Measurements from ENCODE around the gene ITGA11.

Gene ITGA11

DNA sequence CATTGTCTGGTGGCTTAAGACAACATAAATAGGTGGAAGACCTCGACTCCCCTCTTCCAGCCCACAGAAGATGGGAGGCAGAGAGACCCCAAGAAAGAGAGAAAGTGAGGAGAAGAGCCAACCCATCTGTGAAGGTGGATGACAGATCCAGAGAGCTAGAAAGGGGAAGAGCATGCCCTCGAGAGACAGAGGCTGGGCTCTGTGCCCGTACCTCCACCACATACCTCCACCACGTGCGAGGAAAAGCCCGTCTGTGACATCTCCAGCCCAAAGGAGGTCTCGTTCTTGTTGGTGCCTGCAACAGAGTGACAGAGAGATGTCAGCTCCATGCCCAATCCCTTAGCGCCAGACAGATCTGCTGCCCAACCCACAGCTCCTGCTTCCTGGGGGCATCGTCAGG, 83.4 kb downstream of the ITGA11 start:
- H3K4me3 ChIP-seq (replicated peaks; ENCODE audit: low read depth, low read length) = no peak overlapping the region
- no peak for DNase-seq (ENCODE audit: extremely low read depth, low read depth)
- TF ChIP-seq, protein P1, sequence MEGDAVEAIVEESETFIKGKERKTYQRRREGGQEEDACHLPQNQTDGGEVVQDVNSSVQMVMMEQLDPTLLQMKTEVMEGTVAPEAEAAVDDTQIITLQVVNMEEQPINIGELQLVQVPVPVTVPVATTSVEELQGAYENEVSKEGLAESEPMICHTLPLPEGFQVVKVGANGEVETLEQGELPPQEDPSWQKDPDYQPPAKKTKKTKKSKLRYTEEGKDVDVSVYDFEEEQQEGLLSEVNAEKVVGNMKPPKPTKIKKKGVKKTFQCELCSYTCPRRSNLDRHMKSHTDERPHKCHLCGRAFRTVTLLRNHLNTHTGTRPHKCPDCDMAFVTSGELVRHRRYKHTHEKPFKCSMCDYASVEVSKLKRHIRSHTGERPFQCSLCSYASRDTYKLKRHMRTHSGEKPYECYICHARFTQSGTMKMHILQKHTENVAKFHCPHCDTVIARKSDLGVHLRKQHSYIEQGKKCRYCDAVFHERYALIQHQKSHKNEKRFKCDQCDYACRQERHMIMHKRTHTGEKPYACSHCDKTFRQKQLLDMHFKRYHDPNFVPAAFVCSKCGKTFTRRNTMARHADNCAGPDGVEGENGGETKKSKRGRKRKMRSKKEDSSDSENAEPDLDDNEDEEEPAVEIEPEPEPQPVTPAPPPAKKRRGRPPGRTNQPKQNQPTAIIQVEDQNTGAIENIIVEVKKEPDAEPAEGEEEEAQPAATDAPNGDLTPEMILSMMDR (IDR thresholded peaks at IDR 0.05; ENCODE audit: low read depth, low read length, missing control alignments) = no peak

DNA sequence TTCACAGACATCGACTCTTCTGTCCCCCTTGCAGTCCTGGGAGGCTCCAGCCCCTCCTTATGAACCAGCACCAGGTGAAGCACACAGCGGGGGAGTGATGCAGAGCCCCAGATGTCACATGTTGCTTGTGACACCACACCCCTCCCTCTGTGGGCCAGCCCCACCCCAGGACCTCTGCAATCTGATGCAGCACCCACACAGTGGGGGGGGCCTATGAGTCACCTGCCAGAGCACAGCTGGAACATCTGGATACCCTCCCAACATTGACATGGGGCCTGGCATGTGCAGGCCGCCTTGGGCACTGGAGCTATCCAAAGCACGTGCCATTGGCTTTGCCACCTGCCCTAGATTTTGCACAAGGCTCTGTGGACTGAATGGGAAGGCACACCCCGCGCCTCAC, 83.9 kb downstream of the ITGA11 start:
- peak; percentile 48 for DNase-seq (ENCODE audit: extremely low read depth, low read depth)
- TF ChIP-seq, protein P1 (IDR thresholded peaks at IDR 0.05; ENCODE audit: low read depth, low read length, missing control alignments) = no peak
- H3K4me3 ChIP-seq (replicated peaks; ENCODE audit: low read depth, low read length) = no peak overlapping the region

DNA sequence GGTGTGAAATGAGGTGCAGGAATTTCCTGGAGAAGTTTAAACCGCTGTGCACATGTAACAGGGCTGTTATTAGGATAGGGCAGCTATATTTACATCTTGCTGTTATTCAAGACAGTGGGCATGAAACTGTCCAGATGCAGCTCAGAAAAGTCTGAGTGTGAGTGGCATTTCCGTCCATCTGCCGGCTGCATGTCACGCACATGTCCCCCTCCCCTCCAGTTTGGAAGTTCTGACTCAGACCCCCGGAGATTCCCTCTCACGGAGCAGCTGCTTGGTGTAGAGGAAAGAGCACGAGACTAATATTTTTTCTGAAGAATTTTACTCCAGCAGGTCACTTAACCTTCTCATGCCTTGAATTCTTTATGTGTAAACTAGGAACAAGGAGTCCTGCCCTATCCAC, 84.6 kb downstream of the ITGA11 start:
- DNase-seq (ENCODE audit: extremely low read depth, low read depth) = peak; percentile 75
- H3K4me3 ChIP-seq (replicated peaks; ENCODE audit: low read depth, low read length) = no peak overlapping the region
- TF ChIP-seq, protein P1 (IDR thresholded peaks at IDR 0.05; ENCODE audit: low read depth, low read length, missing control alignments) = no peak

DNA sequence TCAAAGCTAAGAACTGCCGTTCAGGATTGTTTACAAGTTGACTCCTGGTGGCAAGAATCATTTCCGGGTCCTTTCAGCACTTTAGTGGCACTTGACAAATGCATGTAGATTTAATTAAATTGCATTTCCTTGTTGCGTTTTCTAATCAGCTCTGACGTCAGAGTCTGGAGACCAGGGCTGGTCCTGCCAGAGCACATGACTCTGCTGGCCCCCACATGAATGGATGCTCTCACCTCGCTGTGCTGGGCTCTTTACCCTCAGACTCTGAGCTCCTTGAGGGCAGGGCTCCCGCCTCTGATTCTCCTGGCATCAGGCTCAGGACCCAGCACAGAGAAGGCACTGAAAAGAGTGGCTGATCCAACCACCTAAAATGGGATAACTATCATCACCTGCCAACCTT, 85.0 kb downstream of the ITGA11 start:
- no peak overlapping the region for H3K4me3 ChIP-seq (replicated peaks; ENCODE audit: low read depth, low read length)
- TF ChIP-seq, protein P1 (IDR thresholded peaks at IDR 0.05; ENCODE audit: low read depth, low read length, missing control alignments) = no peak
- no peak for DNase-seq (ENCODE audit: extremely low read depth, low read depth)

DNA sequence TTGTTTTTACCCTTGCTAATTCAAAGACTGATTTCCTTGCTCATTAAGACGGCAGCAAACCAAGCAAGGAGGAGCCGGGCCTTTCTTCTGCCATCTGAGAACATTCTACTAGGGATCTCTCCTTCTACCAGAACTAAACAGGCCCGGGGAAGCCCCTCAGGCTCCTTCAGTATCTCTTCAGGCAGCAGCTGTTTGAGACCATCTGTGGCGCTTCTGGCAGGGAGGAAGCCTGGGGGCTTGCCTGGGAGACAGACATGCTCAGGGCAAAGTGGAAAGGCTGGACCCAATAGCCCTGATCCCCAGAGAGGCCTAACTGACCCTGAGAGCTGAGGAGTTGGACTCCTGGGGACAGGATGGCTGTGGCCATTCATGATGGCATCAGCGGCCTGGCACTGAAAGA, 86.5 kb downstream of the ITGA11 start:
- DNase-seq (ENCODE audit: extremely low read depth, low read depth) = no peak
- TF ChIP-seq, protein P1 (IDR thresholded peaks at IDR 0.05; ENCODE audit: low read depth, low read length, missing control alignments) = no peak
- H3K4me3 ChIP-seq (replicated peaks; ENCODE audit: low read depth, low read length) = no peak overlapping the region

DNA sequence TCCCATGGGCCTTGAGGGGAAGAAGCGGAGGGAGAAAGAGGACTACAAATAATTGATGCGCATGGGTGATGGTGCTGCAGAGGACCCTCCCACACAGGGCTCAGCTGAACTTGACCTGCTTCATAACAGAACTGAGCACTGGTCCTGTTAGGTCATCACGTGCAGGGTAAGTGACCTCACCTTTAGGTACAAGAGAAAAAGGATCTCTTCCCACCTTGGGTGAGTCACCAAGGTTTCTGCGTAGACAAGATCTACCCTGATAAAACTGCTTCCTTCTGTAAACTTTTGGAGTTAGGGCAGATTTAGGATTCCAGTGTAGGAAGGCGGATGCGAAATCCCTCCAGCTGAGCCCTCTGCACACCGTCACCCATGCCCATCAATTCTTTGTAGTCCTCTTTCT, 87.4 kb downstream of the ITGA11 start:
- H3K4me3 ChIP-seq (replicated peaks; ENCODE audit: low read depth, low read length) = no peak overlapping the region
- TF ChIP-seq, protein P1 (IDR thresholded peaks at IDR 0.05; ENCODE audit: low read depth, low read length, missing control alignments) = no peak
- DNase-seq (ENCODE audit: extremely low read depth, low read depth) = no peak

DNA sequence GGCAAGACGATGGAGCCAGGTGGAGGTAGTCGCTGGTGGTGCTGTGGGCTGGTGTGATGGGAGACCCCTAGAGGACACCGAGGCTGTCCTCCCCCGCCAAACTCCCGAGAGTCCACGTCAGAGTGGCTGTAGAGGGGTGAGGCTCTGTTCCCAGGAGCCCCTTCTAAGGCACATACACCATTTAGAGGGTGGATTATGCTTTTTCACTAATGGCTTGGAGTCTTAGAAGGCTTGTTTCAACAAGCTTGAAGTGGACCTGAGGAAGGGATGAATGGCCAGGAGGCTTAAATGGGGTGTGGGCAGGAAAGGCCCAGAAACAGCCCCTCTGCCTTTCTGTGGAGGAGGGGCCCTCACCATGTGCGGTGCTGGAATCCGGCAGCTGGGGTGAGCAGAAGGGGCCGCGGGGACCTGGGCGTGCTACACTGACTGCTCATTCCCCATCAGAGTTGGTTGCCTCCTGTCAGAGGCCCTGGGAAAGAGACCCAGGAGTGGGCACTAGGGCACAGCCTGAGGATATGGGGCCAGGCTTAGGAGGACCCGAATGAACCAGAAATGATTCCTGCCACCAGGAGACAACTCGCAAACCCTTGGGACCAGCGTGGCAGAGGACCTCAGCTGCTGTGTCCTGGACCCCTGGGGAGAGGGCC, 88.3 kb downstream of the ITGA11 start:
- TF ChIP-seq, protein P1 (IDR thresholded peaks at IDR 0.05; ENCODE audit: low read depth, low read length, missing control alignments) = no peak
- no peak overlapping the region for H3K4me3 ChIP-seq (replicated peaks; ENCODE audit: low read depth, low read length)
- DNase-seq (ENCODE audit: extremely low read depth, low read depth) = no peak

Measured in HFF-Myc (cell line).